Dermis microvascular lymphatic vessel endothelial cell (primary cell): Measurements from ENCODE around the gene TUBA4A. TPM values are rescaled to one million over a fixed set of nuclear protein-coding genes. Genes with fewer than 3 reads are reported as not detected.
A peak's percentile ranks its signal among the peaks of the same experiment; 100 is the strongest.
"Not testable (repeated sequence)": the region's sequence is repeated elsewhere in the genome, so short reads cannot be mapped to it uniquely, and the experiment has no call there.

Experiments used
- DNase-seq, 2 donors: peaks; one replicate each; pipeline versions ENCODE4 v3.0.0 to v3.0.0-alpha.2; 2010; ENCODE audit warnings: low read depth in 2 of 2
- total RNA-seq: library from RNA; depleted of rRNA; stranded (reverse); fragments of >200 nt; gene quantifications from 2 replicates; pipeline ENCODE4 v1.2.1, GENCODE V29; 2014

Gene TUBA4A
- total RNA-seq, 1 donor from 2014 or later = 14.4 TPM

- no peak for DNase-seq
Measured at GRCh38 chr2:219213486-219214071, 40.1 kb downstream of the TUBA4A start.

- DNase-seq = no peak
Measured at GRCh38 chr2:219213026-219213415, 40.7 kb downstream of the TUBA4A start.

GRCh38 chr2:219210886-219211362, 42.8 kb downstream of the TUBA4A start:
- no peak for DNase-seq

GRCh38 chr2:219210196-219210885, 43.4 kb downstream of the TUBA4A start:
- DNase-seq = no peak

- DNase-seq = no peak
Measured at GRCh38 chr2:219209236-219210195, 44.2 kb downstream of the TUBA4A start.

GRCh38 chr2:219207884-219208740, 45.6 kb downstream of the TUBA4A start:
- peak in 1 of 2 donors; percentile 49 for DNase-seq

- no peak for DNase-seq
Measured at GRCh38 chr2:219207134-219207883, 46.4 kb downstream of the TUBA4A start.

GRCh38 chr2:219206328-219207133, 47.2 kb downstream of the TUBA4A start, which contains the start of gene ZFAND2B:
ZFAND2B (plus strand) TSS chr2:219206782; CDS start chr2:219206988, 206 bp downstream.
- DNase-seq = peak; percentile 69 to 94

- DNase-seq = no peak
Measured at GRCh38 chr2:219205981-219206327, 47.8 kb downstream of the TUBA4A start.

GRCh38 chr2:219205165-219205538, 48.6 kb downstream of the TUBA4A start:
- DNase-seq = no peak

GRCh38 chr2:219204425-219205164, 49.1 kb downstream of the TUBA4A start:
- no peak for DNase-seq

GRCh38 chr2:219201331-219201730, 52.4 kb downstream of the TUBA4A start:
- DNase-seq = not testable (repeated sequence)

GRCh38 chr2:219200502-219201326, 53.0 kb downstream of the TUBA4A start:
- DNase-seq = not testable (repeated sequence)

Other genes starting within 250 kb of the TUBA4A start
- not detected in 2 replicates for gene CFAP65, start 212.4 kb downstream of the TUBA4A start, total RNA-seq
- under 0.01 TPM in 2 replicates for gene IHH, start 193.0 kb downstream of the TUBA4A start, total RNA-seq
- 13.7 and 16.3 TPM in 2 replicates for gene NHEJ1, start 93.1 kb downstream of the TUBA4A start, total RNA-seq
- gene SLC23A3, start 83.9 kb downstream of the TUBA4A start, total RNA-seq = 0.64 and 0.89 TPM in 2 replicates
- 16.7 and 29.0 TPM in 2 replicates for gene CNPPD1, start 77.0 kb downstream of the TUBA4A start, total RNA-seq
- 49.0 and 65.2 TPM in 2 replicates for gene RETREG2, start 75.6 kb downstream of the TUBA4A start, total RNA-seq
- 20.0 and 22.1 TPM in 2 replicates for gene ZFAND2B, start 47.1 kb downstream of the TUBA4A start, total RNA-seq
- 21.4 and 27.3 TPM in 2 replicates for gene ABCB6, start 35.0 kb downstream of the TUBA4A start, total RNA-seq
- gene ATG9A, start 24.3 kb downstream of the TUBA4A start, total RNA-seq = 34.5 and 60.4 TPM in 2 replicates
- 15.8 and 19.2 TPM in 2 replicates for gene ANKZF1, start 24.1 kb downstream of the TUBA4A start, total RNA-seq
- gene GLB1L, start 8.5 kb downstream of the TUBA4A start, total RNA-seq = 4.7 and 5.6 TPM in 2 replicates
- gene STK16, start 8.4 kb downstream of the TUBA4A start, total RNA-seq = 14.5 and 16.3 TPM in 2 replicates
- gene TUBA4B, start 675 bp downstream of the TUBA4A start, total RNA-seq = not detected in 2 replicates
- 15.4 and 30.0 TPM in 2 replicates for gene DNAJB2, start 25.4 kb upstream of the TUBA4A start, total RNA-seq
- gene PTPRN, start 55.5 kb upstream of the TUBA4A start, total RNA-seq = not detected in 2 replicates
- not detected in 2 replicates for gene RESP18, start 78.8 kb upstream of the TUBA4A start, total RNA-seq
- 53.1 and 69.5 TPM in 2 replicates for gene DNPEP, start 134.0 kb upstream of the TUBA4A start, total RNA-seq
- gene DES, start 164.5 kb upstream of the TUBA4A start, total RNA-seq = not detected in 2 replicates
- gene SPEG, start 180.9 kb upstream of the TUBA4A start, total RNA-seq = under 0.01 TPM in 1 of 2 replicates, not detected in the other
- gene GMPPA, start 245.0 kb upstream of the TUBA4A start, total RNA-seq = 22.2 and 28.7 TPM in 2 replicates